Measurements from ENCODE around the gene RHOXF1.
"Not testable (repeated sequence)": the region's sequence is repeated elsewhere in the genome, so short reads cannot be mapped to it uniquely, and the experiment has no call there.

RHOXF1 gene, protein sequence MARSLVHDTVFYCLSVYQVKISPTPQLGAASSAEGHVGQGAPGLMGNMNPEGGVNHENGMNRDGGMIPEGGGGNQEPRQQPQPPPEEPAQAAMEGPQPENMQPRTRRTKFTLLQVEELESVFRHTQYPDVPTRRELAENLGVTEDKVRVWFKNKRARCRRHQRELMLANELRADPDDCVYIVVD

DNA sequence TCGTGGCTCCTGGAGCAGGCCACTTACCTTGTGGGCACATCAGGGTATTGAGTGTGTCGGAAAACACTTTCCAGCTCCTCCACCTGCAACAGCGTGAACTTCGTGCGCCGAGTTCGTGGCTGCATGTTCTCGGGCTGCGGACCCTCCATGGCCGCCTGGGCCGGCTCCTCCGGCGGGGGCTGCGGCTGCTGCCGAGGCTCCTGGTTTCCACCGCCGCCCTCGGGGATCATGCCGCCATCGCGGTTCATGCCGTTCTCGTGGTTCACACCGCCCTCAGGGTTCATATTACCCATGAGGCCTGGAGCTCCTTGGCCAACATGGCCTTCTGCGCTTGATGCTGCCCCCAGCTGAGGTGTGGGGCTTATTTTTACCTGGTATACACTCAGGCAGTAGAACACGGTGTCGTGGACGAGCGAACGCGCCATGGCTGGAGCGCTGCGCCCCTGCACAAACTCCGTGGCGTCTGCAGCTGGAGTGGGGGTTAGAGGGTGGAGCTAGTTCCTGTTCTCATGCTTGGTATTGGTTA is at the start of gene RHOXF1:
Gene RHOXF1 (minus strand): TSS at position 476 of the 526 bp plus-strand sequence. CDS start 51 bp downstream, at position 425.
- no peak for DNase-seq (ENCODE audit: low read depth)

DNA sequence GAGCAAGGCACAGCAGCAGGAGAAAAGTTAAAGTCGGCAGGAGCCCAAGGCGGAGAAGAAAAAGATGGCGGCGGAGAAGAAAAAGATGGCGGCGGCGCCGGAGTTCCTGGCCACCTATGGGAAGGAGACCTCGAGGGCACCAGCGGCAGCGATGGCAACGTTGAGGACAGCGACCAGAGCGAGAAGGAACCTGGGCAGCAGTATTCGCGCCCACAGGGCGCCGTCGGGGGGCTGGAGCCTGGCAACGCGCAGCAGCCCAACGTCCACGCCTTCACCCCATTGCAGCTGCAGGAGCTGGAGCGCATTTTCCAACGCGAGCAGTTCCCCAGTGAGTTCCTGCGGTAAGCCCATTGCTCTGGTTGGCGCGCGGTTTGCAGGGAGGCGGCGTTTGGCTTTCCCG is 43.4 kb upstream of the RHOXF1 start:
- DNase-seq (ENCODE audit: low read depth), result not testable (repeated sequence)

DNA sequence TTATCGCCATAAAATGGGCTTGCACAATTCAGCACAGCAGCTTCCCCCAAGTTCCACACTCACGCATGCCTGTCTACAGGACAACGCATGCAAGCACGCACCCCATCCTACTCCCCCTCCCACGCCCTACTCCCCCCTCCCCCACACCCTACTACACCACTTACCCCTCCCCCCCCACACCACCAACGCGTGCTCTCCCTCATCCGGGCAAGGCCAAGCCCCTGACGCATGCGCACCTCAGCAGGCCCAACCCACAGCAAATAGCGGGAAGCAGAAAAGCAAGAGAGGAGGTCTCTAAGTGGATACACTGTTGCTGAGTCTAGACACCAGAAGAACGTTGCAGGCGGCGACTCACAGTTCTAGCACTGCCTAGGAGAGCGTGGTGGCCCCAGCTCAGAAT is 42.6 kb upstream of the RHOXF1 start, which contains the start of gene RHOXF2:
Gene RHOXF2 (plus strand): TSS at position 301 of the 400 bp plus-strand sequence. CDS start 138 bp downstream, outside the sequence.
- not testable (repeated sequence) for DNase-seq (ENCODE audit: low read depth)

DNA sequence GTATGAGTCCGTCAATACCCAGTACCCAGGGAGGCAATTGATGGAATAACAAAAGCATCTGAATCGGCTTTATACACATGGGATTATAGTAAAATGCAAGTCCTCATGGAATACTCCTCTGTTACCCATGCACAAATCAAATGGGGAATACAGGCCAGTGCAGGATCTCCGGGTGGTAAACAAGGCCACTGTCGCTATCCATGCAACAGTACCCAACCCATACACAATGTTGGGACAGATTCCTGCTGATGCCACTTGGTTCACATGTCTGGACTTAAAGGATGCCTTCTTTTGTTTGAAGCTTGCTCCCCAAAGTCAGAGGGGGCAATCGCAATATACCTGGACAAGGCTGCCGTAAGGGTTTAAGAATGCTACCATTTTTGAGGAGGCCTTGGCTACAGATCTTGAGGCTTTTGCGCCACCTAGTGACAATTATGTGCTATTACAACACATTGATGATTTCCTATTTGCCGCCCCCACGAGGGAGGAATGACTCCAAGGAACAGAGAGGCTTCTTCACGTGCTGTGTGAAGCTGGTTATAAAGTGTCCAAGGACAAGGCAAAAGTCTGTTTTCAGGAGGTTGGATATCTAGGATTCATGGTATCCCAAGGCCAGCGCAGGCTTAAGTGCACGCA is 34.5 kb upstream of the RHOXF1 start:
- not testable (repeated sequence) for DNase-seq (ENCODE audit: low read depth)

DNA sequence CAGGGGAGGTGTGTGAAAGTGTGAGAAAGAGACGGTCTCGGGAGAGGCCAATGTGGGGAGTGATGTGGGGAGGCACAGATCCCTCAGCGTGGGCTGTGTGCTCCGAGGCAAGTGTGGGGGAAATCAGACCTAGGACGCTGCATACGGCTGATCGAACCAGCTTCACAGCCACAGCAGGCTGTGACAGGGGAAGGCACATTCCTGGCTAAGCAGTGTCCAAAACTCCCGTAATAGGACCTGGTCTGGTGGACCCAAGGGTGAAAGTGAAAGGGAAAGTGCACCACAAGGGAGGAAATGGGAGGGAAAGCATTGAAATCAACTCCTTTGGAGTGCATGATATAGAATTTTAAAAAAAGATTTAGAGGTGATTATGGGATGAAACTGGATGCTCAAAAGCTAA is 31.8 kb upstream of the RHOXF1 start:
- no peak for DNase-seq (ENCODE audit: low read depth)

DNA sequence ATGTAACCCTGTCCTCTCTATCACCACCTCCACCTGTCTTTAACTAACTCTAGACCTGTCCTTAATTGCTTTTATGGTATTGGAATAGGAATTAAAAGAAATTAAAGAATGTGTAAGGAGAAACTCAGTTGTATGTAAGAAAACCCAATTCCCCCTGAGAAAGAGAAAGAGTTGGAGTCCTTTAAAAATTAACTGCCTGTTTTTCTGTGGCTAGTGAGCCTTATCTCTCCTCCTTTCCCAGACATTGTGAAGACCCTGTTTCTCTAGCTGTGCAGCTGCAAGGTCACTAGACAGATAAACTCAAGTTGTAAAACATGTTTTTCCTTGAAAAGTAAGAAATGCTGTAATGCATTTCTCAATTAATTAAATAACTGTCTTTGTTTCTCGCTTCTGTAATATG is 30.6 kb upstream of the RHOXF1 start:
- not testable (repeated sequence) for DNase-seq (ENCODE audit: low read depth)

DNA sequence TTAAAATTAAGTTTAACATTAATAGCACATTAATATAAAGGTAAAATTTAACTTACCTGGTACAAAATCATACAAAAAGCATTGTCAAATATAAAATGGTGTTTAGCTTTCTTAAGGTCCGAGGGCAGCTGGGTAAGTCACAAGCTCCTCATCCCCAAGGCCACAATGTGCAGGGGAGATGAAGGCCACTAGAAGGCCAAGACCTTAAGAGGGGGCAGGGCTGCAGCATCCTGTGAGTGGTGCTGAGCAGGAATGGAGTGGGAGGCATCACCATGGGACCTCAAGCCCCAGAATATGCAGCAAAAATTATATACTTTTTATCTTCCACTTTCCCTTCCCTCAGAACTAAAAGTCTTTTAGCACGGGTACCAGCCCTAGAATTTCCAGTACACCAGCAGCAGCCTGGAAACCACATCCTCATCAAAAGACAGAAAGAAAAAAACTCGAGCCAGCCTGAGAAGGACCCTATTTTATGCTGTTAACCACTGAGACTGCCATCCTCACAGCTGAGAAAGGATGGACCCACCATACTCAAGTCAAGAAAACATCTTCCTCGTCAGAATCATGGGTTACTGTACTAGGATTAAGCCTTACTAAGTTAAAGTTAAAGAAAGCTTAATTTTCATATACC is 29.7 kb upstream of the RHOXF1 start:
- DNase-seq (ENCODE audit: low read depth), result no peak

DNA sequence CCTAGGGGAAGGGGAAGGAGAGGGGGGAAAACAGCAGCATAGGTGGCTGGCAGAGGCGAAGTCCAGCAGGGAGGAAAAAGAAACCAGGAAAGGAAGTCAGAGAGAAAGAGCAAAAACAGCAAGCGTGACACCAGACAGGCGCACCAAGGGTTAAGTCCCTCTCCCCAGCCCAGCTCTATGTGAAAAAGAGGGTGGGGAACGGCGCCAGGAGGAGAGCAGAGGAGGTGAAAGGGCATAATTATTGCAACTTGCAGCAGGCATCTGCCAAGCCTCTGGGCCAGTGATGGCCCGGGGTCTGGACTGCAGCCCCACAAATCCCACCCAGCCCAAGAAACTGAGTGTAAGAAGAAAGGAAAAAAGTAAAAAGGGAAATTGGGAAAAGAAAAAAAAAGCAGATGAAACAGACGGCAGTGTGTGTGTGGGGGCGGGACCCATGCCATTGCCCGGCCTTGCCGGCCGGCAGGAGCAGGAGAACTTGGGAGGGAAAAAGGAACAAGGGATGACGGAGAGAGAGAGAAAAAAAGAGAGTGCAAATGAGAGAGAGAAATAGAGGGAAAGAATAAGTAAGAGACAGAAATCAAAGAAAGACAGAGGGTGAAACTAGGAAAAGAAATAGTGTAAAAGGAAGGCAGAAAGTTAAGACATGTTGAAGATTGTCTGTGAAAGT is 28.6 kb upstream of the RHOXF1 start:
- no peak for DNase-seq (ENCODE audit: low read depth)

DNA sequence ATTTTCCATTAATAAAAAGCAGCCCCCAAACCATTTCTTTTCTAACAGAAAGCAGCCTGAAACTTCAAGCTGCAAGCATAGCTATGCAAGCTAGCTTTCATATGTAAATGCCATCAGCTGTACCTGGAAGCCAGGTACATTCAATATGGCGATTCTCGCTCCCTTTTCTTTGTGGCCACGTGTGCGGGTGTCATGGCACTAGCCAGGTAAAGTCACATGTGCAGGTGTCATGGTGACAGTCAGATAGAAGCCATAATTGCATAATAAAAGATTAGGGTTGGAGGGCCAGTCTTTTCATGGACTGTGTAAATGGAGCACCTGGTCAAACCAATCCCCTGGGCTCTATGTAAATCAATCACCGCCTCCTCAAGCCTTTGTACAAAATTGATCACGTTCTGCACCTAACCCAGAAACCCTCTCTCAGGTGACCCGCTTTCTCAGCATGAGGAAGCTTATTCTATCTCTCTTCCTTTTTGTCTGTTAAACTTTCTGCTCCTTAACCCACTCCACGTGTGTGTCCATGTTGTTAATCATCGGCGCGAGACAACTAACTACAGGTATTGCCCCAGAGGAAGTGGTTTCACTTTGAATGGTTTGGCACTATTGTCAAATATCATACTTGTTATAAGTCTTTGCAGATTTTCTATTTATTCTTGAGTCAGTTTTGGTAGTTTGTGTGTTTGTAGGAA is 24.7 kb upstream of the RHOXF1 start:
- no peak for DNase-seq (ENCODE audit: low read depth)

DNA sequence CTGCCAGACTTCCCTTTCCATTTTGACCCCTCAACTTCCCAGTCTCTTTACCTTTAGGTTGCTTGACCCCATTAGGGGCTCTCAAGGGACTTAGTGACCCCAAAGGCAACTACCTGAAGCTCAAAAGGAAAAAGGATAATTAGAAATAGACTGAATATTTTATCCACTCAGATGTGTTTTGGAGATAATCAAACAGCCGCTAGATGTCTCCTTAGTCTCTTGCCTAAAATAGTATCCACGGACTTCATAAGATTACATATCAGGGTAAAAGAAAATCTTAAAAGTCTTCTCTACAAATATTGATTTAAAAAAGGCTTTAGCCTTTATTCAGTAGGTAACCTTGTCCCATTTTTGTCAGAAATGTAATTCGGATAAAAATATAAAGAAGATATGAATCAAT is 21.7 kb upstream of the RHOXF1 start:
- no peak for DNase-seq (ENCODE audit: low read depth)

DNA sequence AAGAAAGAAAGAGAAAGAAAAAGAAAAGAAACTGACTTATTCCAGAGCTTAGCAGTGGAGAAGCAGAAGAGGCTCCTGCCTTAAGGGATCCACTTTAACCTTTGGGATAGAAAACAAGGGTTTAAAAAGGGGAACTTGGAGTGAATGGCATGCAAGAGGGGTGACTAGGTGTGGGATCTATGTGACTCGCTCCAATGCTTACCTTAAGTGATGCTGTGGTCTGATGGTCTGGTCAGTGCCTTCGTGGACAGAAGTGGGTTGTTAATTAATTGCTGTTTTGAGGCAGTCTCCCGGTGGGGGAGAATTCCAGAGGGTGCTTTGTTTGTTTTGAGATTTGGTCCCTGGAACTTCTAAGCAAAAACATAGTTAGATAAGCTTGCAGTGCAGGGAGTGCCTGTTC is 21.1 kb upstream of the RHOXF1 start:
- no peak for DNase-seq (ENCODE audit: low read depth)

DNA sequence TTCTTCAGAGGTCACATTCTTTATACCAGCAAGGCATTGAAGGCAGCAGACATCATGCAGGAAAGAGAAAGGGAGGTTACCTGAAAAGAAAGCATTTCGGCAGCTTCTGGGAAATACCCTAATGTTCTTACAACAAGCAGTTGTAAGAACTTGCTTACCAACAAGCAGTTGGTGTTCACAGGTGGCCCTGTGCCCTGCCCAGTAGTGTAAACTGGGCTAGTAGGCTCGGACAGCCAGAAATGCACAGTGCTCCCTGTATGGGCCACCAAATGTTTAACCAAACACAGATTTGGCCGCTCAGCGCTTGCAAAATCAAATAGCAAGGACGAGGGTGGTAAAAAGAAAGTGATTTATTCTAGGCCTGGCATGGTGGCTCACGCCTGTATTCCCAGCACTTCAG is 20.4 kb upstream of the RHOXF1 start:
- DNase-seq (ENCODE audit: low read depth), result no peak

DNA sequence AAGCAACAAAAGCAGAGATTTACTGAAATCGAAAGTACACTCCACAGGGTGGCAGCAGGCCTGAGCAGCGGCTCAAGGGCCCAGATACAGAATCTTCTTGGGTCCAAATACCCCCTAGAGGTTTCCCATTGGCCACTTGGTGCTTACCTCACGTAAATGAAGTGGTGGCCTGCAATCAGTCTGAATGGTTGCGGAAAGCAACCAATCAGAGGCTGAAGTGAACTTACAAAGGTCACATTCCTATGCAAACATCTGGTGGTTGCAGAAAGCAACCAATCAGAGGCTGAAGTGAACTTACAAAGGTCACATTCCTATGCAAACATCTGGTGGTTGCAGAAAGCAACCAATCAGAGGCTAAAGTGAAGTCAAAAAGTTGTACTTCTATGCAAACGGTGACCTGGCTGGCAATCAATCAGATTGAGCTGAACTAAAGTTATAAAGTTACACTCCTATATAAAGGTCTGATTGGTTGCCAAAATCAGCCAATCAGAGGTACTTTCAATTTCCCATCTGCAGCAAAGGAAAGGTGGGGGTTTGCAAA is 12.7 kb upstream of the RHOXF1 start:
- DNase-seq (ENCODE audit: low read depth), result not testable (repeated sequence)

DNA sequence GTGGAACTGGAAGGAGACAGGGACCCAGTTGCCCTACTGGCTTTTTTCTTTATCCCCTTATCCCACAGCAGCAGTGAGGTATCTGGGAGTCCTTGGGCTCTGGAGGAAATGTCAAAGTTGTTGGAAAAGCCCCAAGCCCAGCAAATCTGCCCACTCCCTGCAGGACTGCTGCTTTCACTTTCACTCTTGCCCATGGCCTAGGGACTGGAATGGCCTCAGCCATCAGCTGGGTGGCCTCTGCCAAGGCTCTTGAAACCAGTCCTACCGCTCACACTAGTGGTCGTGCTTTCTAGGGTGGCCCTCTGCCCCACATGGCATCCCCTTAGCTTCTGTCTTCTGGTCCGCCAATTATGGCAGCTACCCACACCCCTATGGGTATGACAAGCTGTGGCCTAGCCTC is 9.7 kb upstream of the RHOXF1 start:
- DNase-seq (ENCODE audit: low read depth), result no peak

DNA sequence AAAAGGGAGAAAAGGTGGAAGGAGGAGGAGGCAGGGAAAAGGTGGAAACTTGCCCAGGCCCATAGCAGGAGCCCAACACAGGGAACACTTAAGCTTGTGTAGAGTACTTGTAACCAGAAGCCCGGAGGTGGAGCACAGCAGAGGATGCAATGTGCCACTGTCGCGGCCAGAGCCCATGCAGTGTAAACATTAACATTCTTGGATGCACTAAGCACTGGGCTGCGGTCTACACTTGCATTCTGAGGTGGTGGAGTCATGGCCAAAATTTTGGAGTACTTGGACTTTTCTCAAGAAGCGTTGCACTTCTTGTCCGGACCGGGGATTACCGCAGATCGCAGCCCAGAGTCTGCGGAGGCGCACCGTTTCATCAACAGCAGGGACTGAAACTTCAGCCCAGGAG is 4.5 kb upstream of the RHOXF1 start:
- no peak for DNase-seq (ENCODE audit: low read depth)

DNA sequence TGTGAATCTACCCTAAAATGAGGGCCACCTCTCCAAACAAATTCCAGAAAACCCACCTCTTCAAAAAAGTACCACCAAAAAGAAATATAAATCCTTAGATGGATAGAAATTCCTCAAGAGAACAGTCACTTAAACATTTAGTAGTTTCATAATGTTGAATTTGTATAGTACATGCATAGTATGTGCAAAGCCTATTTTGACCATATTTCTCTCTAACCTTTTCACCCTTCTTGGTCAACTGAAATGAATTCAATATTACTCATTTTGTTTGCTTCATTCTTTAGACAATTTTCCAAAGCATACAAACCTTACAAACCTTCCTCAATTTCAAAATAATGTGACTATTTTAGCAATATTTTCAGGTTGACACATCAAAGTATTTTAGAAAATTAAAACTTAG is 4.1 kb downstream of the RHOXF1 start:
- peak; percentile 22 for DNase-seq (ENCODE audit: low read depth)

DNA sequence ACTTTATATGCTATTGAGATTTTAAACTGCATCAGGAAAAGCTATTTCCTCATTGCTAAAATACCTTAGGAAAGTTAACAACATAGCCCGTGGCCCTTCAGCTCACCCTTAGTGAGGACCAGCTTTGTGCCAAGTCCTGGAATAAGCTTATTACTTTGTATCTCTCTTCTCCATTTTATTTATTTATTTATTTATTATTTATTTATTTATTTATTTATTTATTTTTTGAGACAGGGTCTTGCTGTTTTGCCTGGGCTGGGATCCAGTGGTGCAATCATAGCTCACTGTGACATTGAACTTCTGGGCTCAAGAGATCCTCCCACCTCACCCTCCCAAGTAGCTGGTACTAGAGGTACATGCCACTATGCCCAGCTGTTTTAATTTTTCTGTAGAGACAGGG is 6.3 kb downstream of the RHOXF1 start:
- no peak for DNase-seq (ENCODE audit: low read depth)

DNA sequence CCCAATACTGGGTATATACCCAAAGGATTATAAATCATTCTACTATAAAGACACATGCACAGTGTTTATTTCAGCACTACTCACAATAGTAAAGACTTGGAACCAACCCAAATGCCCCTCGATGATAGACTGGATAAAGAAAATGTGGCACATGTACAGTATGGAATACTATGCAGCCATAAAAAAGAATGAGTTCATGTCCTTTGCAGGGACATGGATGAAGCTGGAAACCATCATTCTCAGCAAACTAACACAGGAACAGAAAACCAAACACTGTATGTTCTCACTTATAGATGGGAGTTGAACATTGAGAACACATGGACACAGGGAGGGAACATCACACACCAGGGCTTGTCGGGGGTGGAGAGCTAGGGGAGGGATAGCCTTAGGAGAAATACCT is 11.0 kb downstream of the RHOXF1 start:
- DNase-seq (ENCODE audit: low read depth), result not testable (repeated sequence)

DNA sequence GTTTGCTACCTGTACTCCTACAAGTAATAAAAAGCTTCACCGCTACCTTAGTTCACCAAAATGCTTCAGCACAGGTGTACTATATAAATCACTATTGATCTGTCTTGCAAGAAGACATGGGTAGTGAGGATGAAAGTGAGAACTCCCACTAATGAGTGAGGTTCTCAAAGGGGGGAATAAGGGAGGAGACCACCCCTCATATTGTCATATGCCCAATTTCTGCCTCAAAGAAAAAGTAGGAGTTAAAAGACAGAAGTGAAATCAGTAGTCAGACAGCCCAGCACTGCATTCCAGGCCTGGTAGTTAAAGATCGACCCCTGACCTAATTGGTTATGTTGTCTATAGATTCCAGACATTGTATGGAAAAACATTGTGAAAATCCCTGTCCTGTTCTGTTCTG is 14.7 kb downstream of the RHOXF1 start:
- DNase-seq (ENCODE audit: low read depth), result not testable (repeated sequence)

DNA sequence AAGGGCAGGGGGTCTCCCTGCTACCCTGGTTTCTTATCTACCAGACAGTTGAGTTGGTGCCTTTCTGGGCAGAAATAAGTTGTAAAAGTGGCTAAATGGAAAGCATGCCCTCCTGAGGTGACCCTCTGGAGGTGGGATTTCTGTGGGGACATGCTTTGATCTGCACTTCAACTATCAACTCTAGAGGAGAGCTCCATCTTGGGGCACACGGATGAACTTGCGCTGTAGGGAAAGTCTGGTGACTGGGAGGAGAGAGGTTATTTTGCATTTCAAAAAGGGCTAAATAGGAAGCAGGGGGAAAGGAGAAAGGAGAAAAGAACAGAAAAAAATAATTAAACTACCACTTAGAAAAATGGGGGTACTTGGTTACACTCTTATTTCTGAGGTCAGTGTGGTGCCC is 25.5 kb downstream of the RHOXF1 start:
- no peak for DNase-seq (ENCODE audit: low read depth)

DNA sequence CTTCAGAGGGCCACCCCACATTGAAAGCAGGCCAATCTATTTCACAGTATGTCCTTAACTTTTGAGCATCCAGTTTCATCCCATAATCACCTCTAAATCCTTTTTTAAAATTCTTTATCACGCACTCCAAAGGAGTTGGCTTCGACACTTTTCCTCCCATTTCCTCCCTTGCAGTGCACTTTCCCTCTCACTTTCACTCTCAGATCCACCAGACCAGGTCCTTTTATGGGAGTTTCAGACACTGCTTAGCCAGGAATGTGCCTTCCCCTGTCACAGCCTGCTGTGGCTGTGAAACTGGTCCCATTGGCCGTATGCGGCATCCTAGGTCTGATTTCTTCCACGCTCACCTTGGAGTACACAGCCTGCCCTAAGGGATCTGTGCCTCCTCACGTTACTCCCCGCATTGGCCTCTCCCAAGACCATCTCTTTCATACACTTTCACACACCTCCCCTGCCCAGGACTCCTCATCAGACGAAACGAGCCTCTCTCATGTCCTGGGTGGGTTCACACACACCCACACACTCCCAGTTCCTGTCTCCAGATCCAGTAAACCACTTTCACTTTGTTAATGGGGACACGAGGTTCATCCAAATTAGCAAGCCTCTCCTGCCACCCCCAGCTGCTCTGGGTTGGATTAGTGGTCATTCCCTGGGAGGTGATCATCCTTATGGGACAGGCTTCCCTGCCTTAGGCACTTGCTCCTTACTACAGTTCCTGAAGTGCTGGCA is 28.3 kb downstream of the RHOXF1 start:
- no peak for DNase-seq (ENCODE audit: low read depth)

Measured in HS-5 (cell line).